IPS-NIHi11 (cell line): ENCODE data around the gene CACNG7.
A peak's percentile ranks its signal among the peaks of the same experiment; 100 is the strongest.
"Not testable (repeated sequence)": the region's sequence is repeated elsewhere in the genome, so short reads cannot be mapped to it uniquely, and the experiment has no call there.

Source experiments
- DNase-seq: peaks from one replicate; pipeline ENCODE4 v3.0.0; 2012; ENCODE audit warnings: mixed read lengths, low spot score

The CACNG7 gene, protein sequence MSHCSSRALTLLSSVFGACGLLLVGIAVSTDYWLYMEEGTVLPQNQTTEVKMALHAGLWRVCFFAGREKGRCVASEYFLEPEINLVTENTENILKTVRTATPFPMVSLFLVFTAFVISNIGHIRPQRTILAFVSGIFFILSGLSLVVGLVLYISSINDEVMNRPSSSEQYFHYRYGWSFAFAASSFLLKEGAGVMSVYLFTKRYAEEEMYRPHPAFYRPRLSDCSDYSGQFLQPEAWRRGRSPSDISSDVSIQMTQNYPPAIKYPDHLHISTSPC

DNA sequence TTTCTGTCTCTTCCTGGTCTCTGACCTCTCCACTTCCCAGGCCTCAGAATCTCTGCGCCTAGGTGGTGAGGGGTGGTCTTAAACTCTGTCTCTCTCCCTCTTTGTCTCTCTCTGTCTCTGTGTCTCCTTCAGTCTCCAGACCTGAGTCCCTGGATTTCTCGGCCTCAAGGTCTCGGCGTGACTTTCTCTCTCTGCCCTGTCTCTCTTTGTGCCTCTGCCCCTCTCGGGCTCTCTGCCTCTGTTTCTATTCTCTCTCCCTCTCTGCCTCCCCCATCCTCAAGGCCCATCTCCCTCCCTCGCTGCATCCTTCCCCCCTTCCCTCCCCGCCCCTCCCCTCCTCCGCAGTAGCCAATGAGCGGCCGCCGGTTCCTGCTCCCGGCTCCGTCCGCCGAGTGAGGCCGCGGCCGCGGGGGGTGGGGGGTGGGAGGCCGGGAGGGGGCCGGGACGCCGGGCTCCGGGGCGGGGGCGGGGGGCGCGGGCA lies at the start of gene CACNG7:
Gene CACNG7 (plus strand): TSS at position 344 of the 481 bp plus-strand sequence. CDS start 3,554 bp downstream, outside the sequence.
- DNase-seq, result peak; percentile 74

GRCh38 chr19:53864308-53864836 lies 44.7 kb upstream of the CACNG7 start:
- no peak for DNase-seq

DNA sequence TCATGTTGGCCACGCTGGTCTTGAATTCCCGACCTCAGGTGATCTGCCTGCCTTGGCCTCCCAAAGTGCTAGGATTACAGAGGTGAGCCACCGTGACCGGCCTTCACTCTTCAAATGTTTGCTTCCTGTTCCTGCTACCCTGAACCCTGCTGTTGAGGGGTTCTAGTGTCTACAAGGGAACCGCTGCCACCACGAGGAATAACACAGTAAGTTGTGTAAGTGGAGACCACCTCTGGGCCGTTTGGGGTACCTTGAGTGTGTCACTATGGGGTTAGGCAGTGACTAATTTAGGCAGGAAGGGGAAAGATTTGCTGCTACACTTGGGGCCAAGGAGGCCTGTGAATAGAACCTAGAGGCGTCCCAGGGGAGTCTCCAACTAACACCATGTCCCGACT lies 43.6 kb upstream of the CACNG7 start:
- no peak for DNase-seq

DNA sequence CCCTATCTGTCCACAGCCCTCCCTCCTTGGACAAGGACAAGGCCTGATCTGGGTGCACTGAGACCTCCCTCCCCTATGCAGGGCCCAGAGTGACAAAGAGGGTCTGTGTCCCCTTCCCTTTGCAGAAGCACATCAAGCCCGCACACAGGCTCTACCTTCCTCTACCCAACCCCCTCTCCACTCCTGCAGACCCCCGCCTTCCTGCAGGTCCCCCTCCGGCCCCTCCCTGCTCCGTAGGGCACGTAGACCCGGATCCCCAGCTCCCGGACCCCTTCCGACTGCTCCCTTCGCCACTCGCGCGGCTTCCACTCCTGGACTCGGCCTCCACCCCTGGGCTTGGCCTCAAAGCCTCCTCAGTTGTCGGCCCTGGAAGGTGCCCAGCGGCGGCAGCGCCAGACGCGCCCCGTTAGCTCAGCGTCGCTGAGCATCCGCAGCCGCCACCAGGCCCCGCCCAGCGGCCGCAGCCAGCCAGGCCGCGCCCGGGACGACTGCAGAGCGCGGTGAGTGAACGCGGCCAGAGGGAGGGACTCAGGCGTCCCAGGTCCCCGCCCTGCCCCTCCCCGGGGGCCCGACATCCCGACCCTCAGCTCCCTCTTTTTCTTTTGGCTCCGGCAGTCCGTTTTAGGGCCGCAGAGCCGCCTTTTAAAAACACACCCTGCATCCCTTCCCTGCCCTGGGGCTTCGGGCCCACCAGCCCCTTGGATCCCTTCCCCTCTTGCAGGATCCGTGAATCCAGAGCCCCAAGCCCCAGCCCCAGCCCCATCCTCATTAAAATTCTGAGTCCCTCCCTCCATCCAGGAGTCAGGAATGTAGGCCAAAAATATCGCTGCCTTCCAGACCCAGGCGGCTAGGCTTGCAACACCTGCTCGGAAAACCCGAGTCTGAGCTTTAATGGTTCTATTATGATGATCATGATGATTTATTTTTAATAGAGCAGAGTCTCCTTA lies 42.9 kb upstream of the CACNG7 start:
- DNase-seq, result peak; percentile 80

DNA sequence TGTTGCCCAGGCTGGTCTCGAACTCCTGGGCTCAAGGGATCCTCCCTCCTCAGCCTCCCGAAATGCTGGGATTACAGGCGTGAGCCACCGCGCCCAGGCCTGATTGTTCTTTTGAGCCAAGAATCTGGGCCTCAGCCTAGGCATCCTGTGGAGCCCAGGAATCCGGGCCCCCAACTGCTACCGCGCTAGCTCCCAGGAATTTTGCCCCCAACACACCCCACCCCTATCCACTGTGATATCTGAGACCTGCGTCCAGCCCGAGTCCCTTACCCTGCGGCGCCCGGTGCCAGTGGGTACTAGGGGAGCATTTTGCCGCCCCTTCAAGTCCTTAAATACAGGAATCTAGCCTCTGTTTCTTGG lies 42.2 kb upstream of the CACNG7 start:
- peak; percentile 41 for DNase-seq

GRCh38 chr19:53867225-53868090 lies 41.6 kb upstream of the CACNG7 start, which contains the start of gene MYADM:
Gene MYADM, plus strand, starts transcription at chr19:53867883. Its CDS starts 5,647 bp downstream, at chr19:53873530.
- peak; percentile 89 for DNase-seq

DNA sequence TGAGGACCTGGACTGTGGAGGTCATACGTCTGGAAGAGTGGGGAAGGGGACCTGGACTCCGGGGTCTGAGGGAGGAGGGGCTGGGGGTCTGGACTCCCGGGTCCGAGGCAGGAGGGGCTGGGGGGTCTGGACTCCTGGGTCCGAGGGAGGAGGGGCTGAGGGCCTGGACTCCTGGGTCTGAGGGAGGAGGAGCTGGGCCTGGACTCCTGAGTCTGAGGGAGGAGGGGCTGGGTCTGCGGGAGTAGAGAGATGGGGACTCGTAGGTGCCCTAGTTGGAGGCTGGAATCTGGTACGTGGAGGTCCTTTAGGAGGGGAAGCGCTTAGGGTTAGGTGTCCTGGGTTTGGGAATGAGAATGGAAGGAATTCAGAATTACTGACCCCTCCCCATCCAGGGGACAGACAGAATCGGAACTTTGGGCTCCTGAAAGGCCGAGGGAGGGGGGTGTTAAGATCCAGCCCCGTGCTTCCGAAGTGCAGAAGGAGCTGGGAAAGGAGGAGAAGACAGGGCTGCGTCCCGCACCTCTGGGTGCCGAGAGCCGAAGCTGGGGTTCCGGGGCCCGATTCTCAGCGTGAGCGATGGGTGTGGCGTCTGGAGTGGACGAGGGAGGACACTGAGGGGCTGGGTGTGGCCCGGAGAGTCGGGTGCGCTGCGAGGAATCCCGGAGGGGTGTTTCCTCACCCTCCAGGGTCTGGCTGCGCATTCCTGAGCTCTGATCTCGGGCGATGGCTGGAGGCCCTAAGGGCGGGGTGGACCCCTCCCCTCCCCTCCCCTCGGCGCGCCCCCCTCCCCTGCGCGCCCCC lies 40.8 kb upstream of the CACNG7 start:
- DNase-seq, result peak; percentile 37

DNA sequence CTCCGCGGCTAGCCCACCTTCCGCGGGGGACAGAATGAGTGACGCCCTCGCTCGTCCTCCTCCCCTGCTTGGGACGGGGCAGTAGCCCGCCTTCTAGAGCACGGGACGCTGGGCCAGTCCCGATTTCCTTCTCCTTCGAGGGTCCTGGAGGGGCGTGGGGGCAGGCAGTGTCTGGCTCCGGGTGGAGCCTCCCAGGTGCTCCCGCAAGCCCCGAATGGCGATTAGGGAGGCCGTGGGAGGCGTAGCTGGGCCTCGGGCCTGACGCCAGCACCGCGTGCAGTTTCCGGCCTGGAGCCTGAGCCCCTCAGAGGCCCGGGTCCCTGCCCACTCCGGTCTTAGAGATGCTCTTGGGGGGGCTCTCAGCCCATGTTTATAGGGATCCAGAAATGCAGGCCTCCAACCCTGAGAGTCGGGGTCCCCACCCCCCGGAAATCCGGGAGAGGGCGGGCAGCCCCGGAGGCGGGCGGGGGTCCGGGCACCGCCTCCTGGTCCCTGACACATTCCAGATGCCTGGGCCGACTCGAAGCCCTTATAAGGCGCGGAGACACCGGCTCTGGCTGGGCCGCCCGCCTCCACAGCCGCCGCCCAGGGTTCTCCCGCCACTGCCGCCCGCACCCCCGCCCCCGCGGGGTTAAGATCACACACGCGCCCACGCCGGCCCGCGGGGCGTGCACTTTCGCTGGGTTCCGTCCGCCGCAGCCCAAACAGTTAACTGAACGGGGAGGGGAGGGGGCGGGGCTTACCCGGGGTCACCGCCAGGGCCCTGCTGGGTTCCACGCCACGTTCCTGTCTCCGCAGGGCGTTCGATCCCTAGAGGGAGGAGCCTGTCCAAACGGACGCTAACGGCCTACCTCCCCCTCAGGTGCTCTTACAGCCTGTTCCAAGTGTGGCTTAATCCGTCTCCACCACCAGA lies 39.9 kb upstream of the CACNG7 start:
- DNase-seq, result peak; percentile 82

DNA sequence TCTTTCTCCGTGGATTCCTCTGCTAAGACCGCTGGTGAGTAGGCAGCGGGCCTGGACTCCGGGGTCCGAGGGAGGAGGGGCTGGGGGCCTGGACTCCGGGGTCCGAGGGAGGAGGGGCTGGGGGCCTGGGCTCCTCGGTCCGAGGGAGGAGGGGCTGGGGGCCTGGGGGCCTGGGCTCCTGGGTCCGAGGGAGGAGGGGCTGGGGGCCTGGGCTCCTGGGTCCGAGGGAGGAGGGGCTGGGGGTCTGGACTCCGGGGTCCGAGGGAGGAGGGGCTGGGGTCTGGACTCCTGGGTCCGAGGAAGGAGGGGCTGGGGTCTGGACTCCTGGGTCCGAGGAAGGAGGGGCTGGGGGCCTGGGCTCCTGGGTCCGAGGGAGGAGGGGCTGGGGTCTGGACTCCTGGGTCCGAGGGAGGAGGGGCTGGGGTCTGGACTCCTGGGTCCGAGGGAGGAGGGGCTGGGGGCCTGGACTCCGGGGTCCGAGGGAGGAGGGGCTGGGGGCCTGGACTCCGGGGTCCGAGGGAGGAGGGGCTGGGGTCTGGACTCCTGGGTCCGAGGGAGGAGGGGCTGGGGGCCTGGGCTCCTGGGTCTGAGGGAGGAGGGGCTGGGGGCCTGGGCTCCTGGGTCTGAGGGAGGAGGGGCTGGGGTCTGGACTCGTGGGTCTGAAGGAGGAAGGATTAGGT lies 39.1 kb upstream of the CACNG7 start:
- DNase-seq, result not testable (repeated sequence)

GRCh38 chr19:53870485-53870844 lies 38.6 kb upstream of the CACNG7 start:
- no peak for DNase-seq

- no peak for DNase-seq
These were observed 37.6 kb upstream of the CACNG7 start for GRCh38 chr19:53871454-53871853.

- no peak for DNase-seq
These were observed 36.3 kb upstream of the CACNG7 start for GRCh38 chr19:53872762-53873161.

- no peak for DNase-seq
These were observed 35.1 kb upstream of the CACNG7 start for GRCh38 chr19:53873773-53874605.

GRCh38 chr19:53874606-53874990 lies 34.5 kb upstream of the CACNG7 start:
- no peak for DNase-seq

GRCh38 chr19:53875602-53876325 lies 33.3 kb upstream of the CACNG7 start:
- DNase-seq, result no peak

GRCh38 chr19:53876651-53877224 lies 32.3 kb upstream of the CACNG7 start:
- DNase-seq, result no peak

DNA sequence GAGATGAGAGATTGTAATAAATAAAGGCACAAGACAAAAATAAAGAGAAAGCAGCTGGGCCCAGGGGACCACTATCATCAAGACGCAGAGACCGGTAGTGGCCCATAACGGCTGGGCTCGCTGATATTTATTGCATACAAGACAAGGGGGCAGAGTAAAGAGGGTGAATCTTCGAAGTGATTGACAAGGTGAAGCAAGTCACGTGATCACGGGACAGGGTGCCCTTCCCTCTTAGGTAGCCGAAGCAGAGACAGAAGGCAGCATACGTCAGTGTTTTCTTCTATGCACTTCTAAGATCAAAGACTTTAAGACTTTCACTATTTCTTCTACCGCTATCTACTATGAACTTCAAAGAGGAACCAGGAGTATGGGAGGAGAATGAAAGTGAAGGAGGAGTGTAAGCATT lies 31.7 kb upstream of the CACNG7 start:
- no peak for DNase-seq
